Measurements from ENCODE around the gene STAG1.
"Not testable (repeated sequence)": the region's sequence is repeated elsewhere in the genome, so short reads cannot be mapped to it uniquely, and the experiment has no call there.

The STAG1 gene

GRCh38 chr3:136752172-136752421 is at the start of gene STAG1:
Gene STAG1, minus strand, starts transcription at chr3:136752378. Its CDS starts 121,480 bp downstream, at chr3:136630898.
- FAIRE-seq, result no peak

GRCh38 chr3:136801146-136801545 is 49.0 kb upstream of the STAG1 start:
- not testable (repeated sequence) for FAIRE-seq

GRCh38 chr3:136792556-136793330 is 40.6 kb upstream of the STAG1 start:
- FAIRE-seq, result no peak

- no peak for FAIRE-seq
These were observed 38.6 kb upstream of the STAG1 start for GRCh38 chr3:136790786-136791185.

- no peak for FAIRE-seq
These were observed 37.8 kb upstream of the STAG1 start for GRCh38 chr3:136789976-136790375.

GRCh38 chr3:136788154-136788553 is 36.0 kb upstream of the STAG1 start:
- no peak for FAIRE-seq

- no peak for FAIRE-seq
These were observed 35.2 kb upstream of the STAG1 start for GRCh38 chr3:136787349-136787748.

- no peak for FAIRE-seq
These were observed 31.6 kb upstream of the STAG1 start for GRCh38 chr3:136783708-136784191.

GRCh38 chr3:136780741-136781140 is 28.6 kb upstream of the STAG1 start:
- FAIRE-seq, result no peak

GRCh38 chr3:136778865-136779264 is 26.7 kb upstream of the STAG1 start:
- no peak for FAIRE-seq

- no peak for FAIRE-seq
These were observed 20.5 kb upstream of the STAG1 start for GRCh38 chr3:136772709-136773108.

GRCh38 chr3:136758160-136759102 is 6.3 kb upstream of the STAG1 start:
- not testable (repeated sequence) for FAIRE-seq

- no peak for FAIRE-seq
These were observed 3.0 kb upstream of the STAG1 start for GRCh38 chr3:136755192-136755591.

GRCh38 chr3:136753326-136753939 is 1.3 kb upstream of the STAG1 start:
- no peak for FAIRE-seq

GRCh38 chr3:136752422-136753325 is 496 bp upstream of the STAG1 start:
- no peak for FAIRE-seq

GRCh38 chr3:136751316-136752171 is 634 bp downstream of the STAG1 start:
- FAIRE-seq, result no peak

- peak; percentile 41 for FAIRE-seq
These were observed 1.3 kb downstream of the STAG1 start for GRCh38 chr3:136750897-136751315.

GRCh38 chr3:136750209-136750896 is 1.8 kb downstream of the STAG1 start:
- no peak for FAIRE-seq

GRCh38 chr3:136749602-136750001 is 2.6 kb downstream of the STAG1 start:
- FAIRE-seq, result not testable (repeated sequence)

GRCh38 chr3:136749091-136749490 is 3.1 kb downstream of the STAG1 start:
- no peak for FAIRE-seq

GRCh38 chr3:136745916-136746315 is 6.3 kb downstream of the STAG1 start:
- no peak for FAIRE-seq
